ENCODE measurements around the gene MCF2L.

Gene MCF2L

GRCh38 chr13:112962396-112962795, 6.6 kb upstream of the MCF2L start:
- TF ChIP-seq REST (IDR thresholded peaks at IDR 0.05; ENCODE audit: insufficient replicate concordance, low read depth), result no peak
- no peak for TF ChIP-seq GABPA (IDR thresholded peaks at IDR 0.05; ENCODE audit: low read depth)
- TF ChIP-seq SPI1 (IDR thresholded peaks at IDR 0.05; ENCODE audit: borderline replicate concordance, low read depth), result no peak
- TF ChIP-seq POLR2AphosphoS5 (IDR thresholded peaks at IDR 0.05; ENCODE audit: low read depth), result no peak
- no peak for TF ChIP-seq CTCF (IDR thresholded peaks at IDR 0.05; ENCODE audit: insufficient read depth, low read length)
- peaks cover 15% of the 10 kb centered on the region for H3K27me3 ChIP-seq (ENCODE audit: insufficient read depth, poor library complexity, severe bottlenecking)
- H3K4me3 ChIP-seq (replicated peaks; ENCODE audit: insufficient read depth, low read length), result no peak overlapping the region
- DNase-seq (ENCODE audit: low read depth in 1 of 2, low spot score in 1 of 2), result no peak
- H3K27ac ChIP-seq (replicated peaks), result no peak overlapping the region

- H3K27ac ChIP-seq (replicated peaks), result no peak overlapping the region
- no peak for TF ChIP-seq CTCF (IDR thresholded peaks at IDR 0.05; ENCODE audit: insufficient read depth, low read length)
- TF ChIP-seq SPI1 (IDR thresholded peaks at IDR 0.05; ENCODE audit: borderline replicate concordance, low read depth), result no peak
- no peak for TF ChIP-seq REST (IDR thresholded peaks at IDR 0.05; ENCODE audit: insufficient replicate concordance, low read depth)
- no peak for TF ChIP-seq GABPA (IDR thresholded peaks at IDR 0.05; ENCODE audit: low read depth)
- no peak for TF ChIP-seq POLR2AphosphoS5 (IDR thresholded peaks at IDR 0.05; ENCODE audit: low read depth)
- peaks cover 17% of the 10 kb centered on the region for H3K27me3 ChIP-seq (ENCODE audit: insufficient read depth, poor library complexity, severe bottlenecking)
- no peak overlapping the region for H3K4me3 ChIP-seq (replicated peaks; ENCODE audit: insufficient read depth, low read length)
- no peak for DNase-seq (ENCODE audit: low read depth in 1 of 2, low spot score in 1 of 2)
Measured at GRCh38 chr13:112962911-112963625, 5.9 kb upstream of the MCF2L start.

- Histone ChIP-seq H3K4me3 (replicated peaks; ENCODE audit: insufficient read depth, low read length) (no peak overlapping the region), H3K27me3 (ENCODE audit: insufficient read depth, poor library complexity, severe bottlenecking) (peaks cover 23% of the 10 kb centered on the region), H3K27ac (replicated peaks) (no peak overlapping the region)
- no peak for DNase-seq (ENCODE audit: low read depth in 1 of 2, low spot score in 1 of 2)
- TF ChIP-seq REST (IDR thresholded peaks at IDR 0.05; ENCODE audit: insufficient replicate concordance, low read depth) (no peak), POLR2AphosphoS5 (IDR thresholded peaks at IDR 0.05; ENCODE audit: low read depth) (no peak), GABPA (IDR thresholded peaks at IDR 0.05; ENCODE audit: low read depth) (no peak), SPI1 (IDR thresholded peaks at IDR 0.05; ENCODE audit: borderline replicate concordance, low read depth) (no peak), CTCF (IDR thresholded peaks at IDR 0.05; ENCODE audit: insufficient read depth, low read length) (no peak)
Measured at GRCh38 chr13:112963641-112964040, 5.4 kb upstream of the MCF2L start.

Data from HL-60 (cell line).